ENCODE data around the gene HERPUD1. TPM values are rescaled to one million over a fixed set of nuclear protein-coding genes. Genes with fewer than 3 reads are reported as not detected.

Gene HERPUD1
- total RNA-seq, 1 experiment from 2014 or later = 28.9 TPM

- Histone ChIP-seq H3K4me1 (ENCODE audit: insufficient read depth, low read length) (no peaks in the 10 kb centered on the region), H3K9me3 (ENCODE audit: control insufficient read depth, low read depth, low read length) (no peaks in the 10 kb centered on the region), H3K18ac (ENCODE audit: insufficient read length, low read depth, low read length) (no peak overlapping the region), H3K23ac (ENCODE audit: insufficient read length, low read depth, low read length) (no peak overlapping the region), H3K79me1 (ENCODE audit: insufficient read depth, low read depth, low read length, poor library complexity, severe bottlenecking) (no peaks in the 10 kb centered on the region), H3K23me2 (ENCODE audit: insufficient read length, low read depth, low read length, poor library complexity, severe bottlenecking) (peaks cover 2% of the 10 kb centered on the region), H2BK15ac (ENCODE audit: low read depth, low read length) (no peak overlapping the region), H3K4ac (ENCODE audit: low read depth, low read length) (no peak overlapping the region), H2BK20ac (ENCODE audit: low read depth, low read length, poor library complexity, severe bottlenecking) (no peak overlapping the region), H4K91ac (ENCODE audit: insufficient read length, low read depth, low read length) (no peak overlapping the region), H3K27ac (ENCODE audit: insufficient read length, low read depth, low read length) (no peak overlapping the region), H2BK120ac (ENCODE audit: low read depth, low read length, poor library complexity, severe bottlenecking) (no peak overlapping the region), H3K14ac (ENCODE audit: insufficient read depth, low read length) (no peak overlapping the region), H2BK12ac (ENCODE audit: insufficient read length, low read depth, low read length) (no peak overlapping the region), H2AFZ (ENCODE audit: low read length) (no peak overlapping the region), H4K5ac (ENCODE audit: insufficient read length, low read depth, low read length) (no peak overlapping the region), H3K4me2 (ENCODE audit: insufficient read depth, insufficient read length, low read length) (no peak overlapping the region), H4K8ac (replicated peaks; ENCODE audit: insufficient read length, low read depth, low read length) (no peak overlapping the region), H3K79me2 (ENCODE audit: insufficient read depth, low read length) (no peaks in the 10 kb centered on the region), H3K27me3 (ENCODE audit: insufficient read depth, low read length) (peaks cover 6% of the 10 kb centered on the region; the same call in 1 of the 2 replicates), H3T11ph (ENCODE audit: low read length) (no peak overlapping the region), H3K56ac (ENCODE audit: insufficient read length, low read depth, low read length) (no peak overlapping the region), H2AK5ac (ENCODE audit: insufficient read length, low read length) (no peak overlapping the region), H4K20me1 (ENCODE audit: control insufficient read depth, insufficient read depth, insufficient read length) (no peaks in the 10 kb centered on the region), H3K9ac (ENCODE audit: extremely low read depth, insufficient read length, low read length) (no peak overlapping the region), H2BK5ac (ENCODE audit: insufficient read length, low read length) (no peak overlapping the region)
- Mint-ChIP-seq H3K36me3 (ENCODE audit: insufficient read depth in 1 of 3, low read depth in 3 of 3) (no peaks in the 10 kb centered on the region; a peak in 1 of 7 replicates), H3K4me3 (no peak overlapping the region; a peak in 1 of 5 replicates), H3K27me3 (ENCODE audit: low read depth) (peaks cover 34% of the 10 kb centered on the region), H3K4me1 (peaks cover 17 to 40% of the 10 kb centered on the region in 2 experiments), H3K27ac (no peak overlapping the region; a peak in 1 of 7 replicates), H3K9me3 (no peaks in the 10 kb centered on the region)
- no peak for TF ChIP-seq CTCF (conservative IDR thresholded peaks at IDR 0.05)
- no peak for DNase-seq
- WGBS (ENCODE audit: extremely low coverage, insufficient read length, low lambda C conversion rate) = no CpG with 5 or more reads among the region's 7 CpGs
These were observed 53.5 kb downstream of the HERPUD1 start for GRCh38 chr16:56985288-56985961.

Measured in H9 (cell line).